HG03439 (cell line): Measurements from ENCODE around the gene SLC25A43.
A peak's percentile ranks its signal among the peaks of the same experiment; 100 is the strongest.
"Not testable (repeated sequence)": the region's sequence is repeated elsewhere in the genome, so short reads cannot be mapped to it uniquely, and the experiment has no call there.

Source experiments
- ATAC-seq: cut with Tn5 transposase; IDR thresholded peaks from one replicate; pipeline ENCODE4 v1.9.1; 2021; ENCODE audit warnings: mild to moderate bottlenecking, moderate library complexity; ENCODE audit not compliant: unreplicated experiment

SLC25A43 gene

DNA sequence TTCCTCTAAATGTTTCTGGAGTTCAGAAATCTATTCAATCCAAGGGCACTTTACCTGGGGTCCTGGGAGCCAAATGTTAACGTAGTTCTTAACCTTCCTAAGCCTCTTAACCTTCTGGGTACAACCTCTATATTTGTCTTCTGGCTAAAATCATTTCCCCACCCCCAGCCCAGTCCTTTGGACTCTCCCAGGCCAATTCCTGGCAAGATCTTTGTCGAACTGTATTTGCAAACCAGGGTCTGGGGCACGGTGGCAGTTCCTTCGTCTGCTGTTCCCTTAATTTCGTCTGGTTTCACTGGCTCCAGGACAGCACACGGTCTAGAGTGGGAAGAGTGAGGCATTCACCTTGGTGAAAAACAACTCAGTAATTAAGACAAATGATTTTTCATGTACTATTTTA lies 68.3 kb downstream of the SLC25A43 start:
- no peak for ATAC-seq

DNA sequence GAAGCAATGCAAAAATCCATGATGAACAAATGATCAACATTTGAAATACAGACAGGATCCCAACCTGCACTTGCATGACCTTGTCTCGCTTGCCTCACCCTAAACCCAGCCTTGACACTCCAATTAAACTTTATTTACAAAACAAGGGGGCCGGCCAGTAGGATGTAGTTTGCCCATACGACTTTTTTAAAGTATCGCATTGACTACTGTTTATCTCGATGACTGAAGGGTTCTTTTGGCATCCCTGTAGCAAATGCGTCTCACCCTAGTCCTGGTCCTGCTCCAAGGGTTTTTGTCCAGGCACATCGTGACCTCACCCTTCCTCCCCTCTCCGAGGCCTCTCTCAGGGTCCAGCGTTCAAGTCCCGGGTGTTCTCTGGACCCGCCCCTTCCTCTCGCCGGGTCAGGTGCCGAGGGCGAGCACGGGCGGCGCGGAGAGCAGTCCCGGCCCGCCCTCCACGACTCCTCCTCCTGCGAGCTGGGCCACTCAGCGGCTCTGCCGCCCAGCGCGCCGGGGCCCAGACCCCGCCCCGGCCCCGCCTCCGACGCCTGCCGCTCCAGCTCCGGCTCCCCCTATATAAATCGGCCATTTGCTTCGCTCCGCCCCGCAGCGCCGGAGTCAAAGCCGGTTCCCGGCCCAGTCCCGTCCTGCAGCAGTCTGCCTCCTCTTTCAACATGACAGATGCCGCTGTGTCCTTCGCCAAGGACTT lies 68.9 kb downstream of the SLC25A43 start, which contains the start of gene SLC25A5:
Gene SLC25A5 (plus strand): TSS at position 603 of the 709 bp plus-strand sequence. CDS start 72 bp downstream, at position 675.
- peak; percentile 76 for ATAC-seq

DNA sequence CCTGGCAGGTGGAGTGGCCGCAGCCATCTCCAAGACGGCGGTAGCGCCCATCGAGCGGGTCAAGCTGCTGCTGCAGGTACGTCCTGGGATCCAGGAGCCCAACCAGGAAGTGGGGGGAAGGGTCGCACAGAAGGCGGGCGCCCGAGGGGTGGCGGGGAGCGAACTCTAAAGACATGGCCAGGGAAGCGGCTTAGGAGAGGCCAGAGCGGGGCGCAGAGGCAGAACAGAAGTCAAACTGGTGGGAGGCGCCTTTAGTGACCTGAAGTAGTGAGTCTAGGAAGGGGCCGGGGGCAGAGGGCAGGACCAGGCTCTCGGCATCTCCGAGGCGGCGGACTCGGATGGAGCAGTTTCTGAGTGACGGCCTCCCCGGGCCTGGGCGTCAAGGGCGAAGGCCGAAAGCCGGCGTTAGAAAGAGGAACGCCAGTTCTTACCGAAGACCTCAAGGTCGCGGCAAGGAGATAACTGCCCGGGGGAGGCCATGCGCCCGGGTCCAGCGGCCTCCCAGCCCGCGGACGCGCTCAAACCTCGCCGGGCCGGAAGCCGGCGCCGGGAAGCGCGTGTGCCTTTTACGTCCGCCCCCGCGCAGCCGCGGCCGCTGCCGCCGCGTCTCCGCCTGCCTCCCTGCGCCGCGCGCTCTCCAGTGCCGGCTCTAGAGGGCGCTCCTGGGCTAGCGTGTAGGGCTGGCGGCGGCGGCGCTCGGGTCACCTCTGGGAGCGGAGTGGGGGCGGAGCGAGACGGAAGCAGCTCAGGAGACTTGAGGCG lies 69.6 kb downstream of the SLC25A43 start:
- peak; percentile 78 for ATAC-seq

- no peak for ATAC-seq
These were observed 70.1 kb downstream of the SLC25A43 start for GRCh38 chrX:119469313-119469635.

- ATAC-seq: no peak
These were observed 75.7 kb downstream of the SLC25A43 start for GRCh38 chrX:119474615-119475388.

GRCh38 chrX:119475389-119476101 lies 76.4 kb downstream of the SLC25A43 start:
- ATAC-seq: no peak

DNA sequence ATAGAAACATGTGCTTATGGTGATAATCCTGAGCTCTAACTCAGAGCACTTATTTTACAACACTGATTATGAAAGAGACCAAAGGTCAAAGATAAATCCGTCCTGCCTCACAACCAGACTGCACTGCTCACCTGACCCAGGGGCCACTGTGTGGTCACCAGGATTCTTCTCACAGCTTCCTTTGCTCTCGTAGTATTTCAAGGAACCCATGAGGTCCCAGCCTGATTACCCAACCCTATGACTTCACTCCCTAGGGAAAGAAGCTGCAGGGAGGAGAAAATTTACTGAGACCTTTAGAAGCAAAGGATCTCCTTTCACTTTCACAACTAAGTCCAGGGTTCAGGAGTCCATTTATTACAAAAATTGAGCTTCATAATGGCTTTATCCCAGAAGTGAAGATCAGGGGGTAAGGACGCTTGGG lies 78.7 kb downstream of the SLC25A43 start:
- no peak for ATAC-seq

DNA sequence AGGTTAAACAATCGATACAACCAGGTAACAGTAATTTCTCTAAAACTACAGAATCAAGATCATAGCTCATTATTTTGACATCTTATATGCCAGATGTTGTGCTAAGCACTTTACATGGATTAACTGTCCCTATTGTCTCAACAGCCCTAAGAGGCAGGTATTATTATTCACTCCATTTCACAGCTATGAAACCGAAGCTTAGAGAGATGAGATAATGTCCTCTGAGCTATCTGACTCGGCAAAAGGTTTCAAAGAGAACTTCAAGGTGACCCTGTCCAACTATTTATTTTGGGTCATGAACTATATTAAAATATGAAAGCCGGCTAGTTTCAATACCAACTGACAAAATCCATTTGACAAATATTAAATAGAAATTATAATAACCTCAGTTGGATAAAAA lies 79.4 kb downstream of the SLC25A43 start:
- ATAC-seq: no peak

GRCh38 chrX:119479845-119480244 lies 80.7 kb downstream of the SLC25A43 start:
- no peak for ATAC-seq

- no peak for ATAC-seq
These were observed 82.2 kb downstream of the SLC25A43 start for GRCh38 chrX:119481323-119481801.

DNA sequence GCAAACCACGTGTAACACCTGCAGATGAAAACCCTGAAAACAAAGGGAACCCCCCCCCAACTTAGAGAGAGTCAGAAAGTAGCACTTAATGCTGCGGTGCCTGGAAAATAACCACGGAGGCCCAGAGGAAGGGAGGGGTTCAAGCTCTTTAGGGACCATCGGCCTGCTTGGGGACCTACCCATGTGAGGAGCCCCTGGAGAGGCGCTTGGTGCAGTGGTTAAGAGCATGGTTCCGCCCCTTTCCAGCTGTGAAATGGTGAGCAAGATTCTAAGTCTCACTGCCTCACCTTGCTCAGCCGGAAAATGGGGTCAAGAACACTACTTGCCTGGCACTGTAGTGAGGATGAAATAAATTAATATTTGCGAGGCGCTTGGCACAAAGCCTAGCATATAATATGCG lies 82.9 kb downstream of the SLC25A43 start:
- no peak for ATAC-seq

GRCh38 chrX:119482481-119483480 lies 83.6 kb downstream of the SLC25A43 start:
- ATAC-seq: peak; percentile 69

- ATAC-seq: no peak
These were observed 87.6 kb downstream of the SLC25A43 start for GRCh38 chrX:119486745-119487144.

DNA sequence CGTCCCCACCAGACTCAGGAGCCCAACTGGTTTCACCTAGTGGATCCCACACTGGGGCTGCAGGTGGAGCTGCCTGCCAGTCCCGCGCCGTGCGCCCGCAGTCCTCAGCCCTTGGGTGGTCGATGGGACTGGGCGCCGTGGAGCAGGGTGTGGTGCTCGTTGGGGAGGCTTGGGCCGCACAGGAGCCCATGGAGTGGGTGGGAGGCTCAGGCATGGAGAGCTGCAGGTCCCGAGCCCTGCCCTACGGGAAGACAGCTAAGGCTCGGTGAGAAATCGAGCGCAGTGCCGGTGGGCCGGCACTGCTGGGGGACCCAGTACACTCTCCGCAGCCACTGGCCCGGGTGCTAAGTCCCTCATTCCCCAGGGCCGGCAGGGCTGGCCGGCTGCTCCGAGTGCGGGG lies 88.6 kb downstream of the SLC25A43 start:
- not testable (repeated sequence) for ATAC-seq

DNA sequence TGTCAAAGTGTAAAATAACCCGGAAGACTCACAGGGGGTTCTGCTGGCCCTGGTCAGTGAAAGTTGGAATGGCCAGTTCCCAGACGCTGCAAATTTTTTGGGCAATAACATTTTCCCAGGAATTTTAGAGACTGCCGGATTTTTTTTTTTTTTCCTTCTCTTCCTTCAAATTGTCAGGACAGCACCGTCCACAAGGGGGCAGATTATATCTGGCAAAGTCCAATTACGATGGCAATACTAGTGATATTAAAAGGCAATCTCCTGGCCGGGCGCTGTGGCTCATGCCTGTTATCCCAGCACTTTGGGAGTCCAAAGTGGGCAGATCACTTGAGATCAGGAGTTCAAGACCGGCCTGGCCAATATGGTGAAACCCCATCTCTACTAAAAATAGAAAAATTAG lies 89.6 kb downstream of the SLC25A43 start:
- no peak for ATAC-seq

GRCh38 chrX:119489212-119490074 lies 90.3 kb downstream of the SLC25A43 start:
- ATAC-seq: no peak

DNA sequence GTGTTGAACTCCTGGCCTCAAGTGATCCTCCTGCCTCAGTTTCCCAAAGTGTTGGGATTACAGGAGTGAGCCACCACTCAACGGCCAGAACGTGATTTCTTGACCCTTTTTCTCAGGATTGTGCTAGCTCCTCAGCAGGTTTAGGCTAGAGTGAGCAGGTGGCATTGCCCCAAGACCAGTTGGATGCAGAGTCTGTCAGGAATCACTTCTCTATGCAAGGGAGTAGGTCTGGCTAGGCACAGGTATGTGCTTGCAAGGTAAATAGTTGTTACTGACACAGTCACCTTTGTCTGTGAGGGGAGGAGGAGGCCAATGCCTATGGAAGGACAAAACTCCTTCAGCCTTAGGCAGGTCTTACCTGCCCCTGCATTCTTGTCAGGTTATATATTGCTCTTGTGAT lies 93.3 kb downstream of the SLC25A43 start:
- ATAC-seq: no peak

DNA sequence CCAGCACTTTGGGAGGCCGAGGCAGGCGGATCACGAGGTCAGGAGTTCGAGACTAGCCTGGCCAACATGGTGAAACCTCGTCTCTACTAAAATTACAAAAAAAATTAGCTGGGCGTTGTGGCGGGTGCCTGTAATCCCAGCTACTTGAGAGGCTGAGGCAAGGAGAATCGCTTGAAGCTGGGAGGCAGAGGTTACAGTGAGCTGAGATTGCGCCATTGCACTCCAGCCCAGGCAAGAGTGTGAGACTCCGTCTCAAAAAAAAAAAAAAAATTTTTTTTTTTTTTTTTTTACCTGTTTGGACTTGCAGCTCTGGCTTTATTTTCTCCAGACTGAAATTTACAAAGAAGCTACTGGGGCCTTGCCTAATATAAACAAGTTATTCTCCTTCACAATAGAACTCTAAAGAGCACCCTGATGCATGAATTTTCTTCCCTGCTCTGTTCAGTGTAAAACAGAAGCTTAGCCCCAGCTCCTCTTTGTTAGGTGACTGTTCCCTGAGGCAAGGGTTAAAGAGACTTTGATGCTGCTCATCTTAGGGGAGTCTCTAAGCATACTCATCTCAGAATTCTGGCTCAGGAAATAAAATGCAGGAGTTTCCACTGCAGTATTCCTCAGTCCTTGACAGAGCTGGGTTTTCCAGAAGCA lies 94.8 kb downstream of the SLC25A43 start:
- ATAC-seq: not testable (repeated sequence)
